ENCODE results near the gene TNNC2. TPM values are rescaled to one million over a fixed set of nuclear protein-coding genes. Genes with fewer than 3 reads are reported as not detected.

Gene TNNC2
- total RNA-seq, 2 experiments from 2014 or later: not detected

DNA sequence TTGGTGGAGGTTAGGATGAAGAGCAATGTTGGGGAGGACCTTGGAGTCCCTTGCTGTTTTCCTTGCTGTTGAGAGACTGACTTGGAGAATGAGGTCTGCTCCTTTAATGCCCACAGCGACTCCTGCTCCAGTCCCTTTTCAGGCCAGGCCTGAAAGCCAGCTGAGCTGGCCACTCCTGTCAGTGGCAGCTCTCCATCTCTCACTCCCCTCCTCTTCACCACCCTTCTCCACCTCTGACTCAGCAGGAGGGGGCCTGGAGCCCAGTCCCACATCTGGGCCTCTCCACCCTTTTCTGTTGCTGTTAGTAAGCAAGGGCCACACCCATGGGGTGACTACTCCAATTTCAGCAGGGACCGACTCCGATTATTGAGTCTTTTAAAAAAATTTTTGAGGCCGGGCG, 8.7 kb upstream of the TNNC2 start:
- Histone ChIP-seq H3K27ac (ENCODE audit: low read depth, low read length, poor library complexity, severe bottlenecking) (no peak overlapping the region), H4K20me1 (ENCODE audit: insufficient read depth, low read length) (no peaks in the 10 kb centered on the region), H2AFZ (ENCODE audit: low read length) (no peak overlapping the region), H3K79me2 (ENCODE audit: insufficient read depth, low read depth, low read length) (no peaks in the 10 kb centered on the region), H3K9me2 (ENCODE audit: insufficient read depth, low read length) (no peaks in the 10 kb centered on the region), H3K4me2 (ENCODE audit: low read length) (no peak overlapping the region), H3K36me3 (ENCODE audit: insufficient read depth, low read length) (no peaks in the 10 kb centered on the region), H3K4me3 (ENCODE audit: low read depth, low read length, poor library complexity, severe bottlenecking) (no peak overlapping the region), H3K9me3 (ENCODE audit: low read length) (no peaks in the 10 kb centered on the region), H3K4me1 (ENCODE audit: insufficient read depth, low read length, poor library complexity, severe bottlenecking) (peaks cover 7% of the 10 kb centered on the region)
- no peak for TF ChIP-seq CTCF (conservative IDR thresholded peaks at IDR 0.05; ENCODE audit: low read length)
- TF ChIP-seq EZH2phosphoT487 (IDR thresholded peaks at IDR 0.05; ENCODE audit: borderline replicate concordance, low read depth, low read length): no peak
- POLR2A ChIA-PET: interaction anchor here (0.6 kb wide), 1 partner anchor 106 kb away, joined by 3 read pairs; no protein-coding TSS in a partner anchor
- no peak for DNase-seq (ENCODE audit: low spot score)
- intact Hi-C loops (cut with micrococcal nuclease; ENCODE audit: unreplicated experiment): no loop called here
- CTCF ChIA-PET (ENCODE audit: unreplicated experiment): no interaction called here
- BruUV-seq (replicated peaks): no TSS peak

DNA sequence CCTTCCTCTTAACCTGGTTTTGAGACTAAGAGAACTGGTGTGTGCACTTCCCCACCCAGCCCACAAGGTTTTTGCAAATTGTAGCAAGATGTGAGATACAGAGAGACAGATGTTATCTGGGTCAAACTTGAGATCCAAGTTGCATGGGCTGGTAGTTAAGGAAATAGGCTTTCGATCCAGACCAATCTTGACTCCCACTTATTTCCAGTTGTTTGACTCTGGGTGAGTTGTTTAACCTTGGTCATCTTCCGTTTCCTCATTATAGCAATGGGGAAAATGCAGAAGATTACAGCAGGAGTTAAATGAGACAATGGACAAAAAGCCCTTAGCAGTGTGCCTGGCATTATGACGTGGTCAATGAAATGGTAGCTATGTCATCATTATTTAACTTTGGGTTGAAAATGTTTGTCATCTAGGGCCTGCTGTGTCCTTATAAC, 8.2 kb upstream of the TNNC2 start:
- no TSS peak for BruUV-seq (replicated peaks)
- Histone ChIP-seq H3K9me2 (ENCODE audit: insufficient read depth, low read length) (no peaks in the 10 kb centered on the region), H3K9me3 (ENCODE audit: low read length) (no peaks in the 10 kb centered on the region), H3K27ac (ENCODE audit: low read depth, low read length, poor library complexity, severe bottlenecking) (no peak overlapping the region), H4K20me1 (ENCODE audit: insufficient read depth, low read length) (no peaks in the 10 kb centered on the region), H3K4me1 (ENCODE audit: insufficient read depth, low read length, poor library complexity, severe bottlenecking) (peaks cover 7% of the 10 kb centered on the region), H3K79me2 (ENCODE audit: insufficient read depth, low read depth, low read length) (no peaks in the 10 kb centered on the region), H2AFZ (ENCODE audit: low read length) (no peak overlapping the region), H3K36me3 (ENCODE audit: insufficient read depth, low read length) (no peaks in the 10 kb centered on the region), H3K4me3 (ENCODE audit: low read depth, low read length, poor library complexity, severe bottlenecking) (no peak overlapping the region), H3K4me2 (ENCODE audit: low read length) (no peak overlapping the region)
- ChIA-PET CTCF (ENCODE audit: unreplicated experiment) (no interaction called here), POLR2A (interaction anchor here (0.6 kb wide), 1 partner anchor 107 kb away, joined by 3 read pairs; no protein-coding TSS in a partner anchor)
- TF ChIP-seq EZH2phosphoT487 (IDR thresholded peaks at IDR 0.05; ENCODE audit: borderline replicate concordance, low read depth, low read length) (no peak), CTCF (conservative IDR thresholded peaks at IDR 0.05; ENCODE audit: low read length) (no peak)
- intact Hi-C loops (cut with micrococcal nuclease; ENCODE audit: unreplicated experiment): no loop called here
- no peak for DNase-seq (ENCODE audit: low spot score)

GRCh38 chr20:45834797-45835161, 7.7 kb upstream of the TNNC2 start:
- no peaks in the 10 kb centered on the region for H3K36me3 ChIP-seq (ENCODE audit: insufficient read depth, low read length)
- H3K79me2 ChIP-seq (ENCODE audit: insufficient read depth, low read depth, low read length): no peaks in the 10 kb centered on the region
- ChIA-PET CTCF (ENCODE audit: unreplicated experiment) (no interaction called here), POLR2A (no interaction called here)
- H2AFZ ChIP-seq (ENCODE audit: low read length): no peak overlapping the region
- no peaks in the 10 kb centered on the region for H4K20me1 ChIP-seq (ENCODE audit: insufficient read depth, low read length)
- TF ChIP-seq EZH2phosphoT487 (IDR thresholded peaks at IDR 0.05; ENCODE audit: borderline replicate concordance, low read depth, low read length) (no peak), CTCF (conservative IDR thresholded peaks at IDR 0.05; ENCODE audit: low read length) (no peak)
- H3K9me2 ChIP-seq (ENCODE audit: insufficient read depth, low read length): no peaks in the 10 kb centered on the region
- H3K4me1 ChIP-seq (ENCODE audit: insufficient read depth, low read length, poor library complexity, severe bottlenecking): peaks cover 7% of the 10 kb centered on the region
- H3K4me3 ChIP-seq (ENCODE audit: low read depth, low read length, poor library complexity, severe bottlenecking): no peak overlapping the region
- DNase-seq (ENCODE audit: low spot score): no peak
- H3K9me3 ChIP-seq (ENCODE audit: low read length): no peaks in the 10 kb centered on the region
- no peak overlapping the region for H3K27ac ChIP-seq (ENCODE audit: low read depth, low read length, poor library complexity, severe bottlenecking)
- BruUV-seq (replicated peaks): no TSS peak
- intact Hi-C loops (cut with micrococcal nuclease; ENCODE audit: unreplicated experiment): no loop called here
- H3K4me2 ChIP-seq (ENCODE audit: low read length): no peak overlapping the region

All from OCI-LY7 (cell line).